ENCODE results near the gene POLR3C.

DNA sequence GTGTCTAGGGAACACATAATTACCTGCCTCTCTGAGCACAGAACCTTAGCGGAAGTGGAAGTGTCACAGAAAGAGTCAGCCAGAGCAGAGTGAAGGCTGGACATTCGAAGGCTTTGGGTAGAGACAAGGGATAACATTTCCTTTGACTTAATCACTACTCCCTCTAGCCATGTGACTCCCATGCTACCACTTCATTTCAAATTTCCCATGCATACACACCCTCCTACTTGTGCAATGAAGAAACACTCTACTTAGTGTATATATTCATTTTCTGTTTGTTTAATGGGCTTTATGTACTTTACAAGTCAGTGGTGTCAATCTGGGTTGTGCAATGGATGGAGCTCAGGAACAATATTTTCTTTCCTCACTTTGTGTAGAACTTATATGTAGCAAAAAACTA is 54.7 kb downstream of the POLR3C start:
- no peak for TF ChIP-seq POLR2A (IDR thresholded peaks at IDR 0.05; ENCODE audit: low read length)
- no peak for TF ChIP-seq GATA1 (IDR thresholded peaks at IDR 0.05; ENCODE audit: low read depth, low read length)

All from erythroblast (primary cell).